ENCODE data around the gene ATOX1.

The ATOX1 gene

GRCh38 chr5:151780348-151780747 is 21.9 kb upstream of the ATOX1 start:
- CTCF ChIA-PET, result interaction anchor here (1.6 kb wide), 1 partner anchor 9 kb away, joined by 6 read pairs; the partner anchor contains the start of gene G3BP1
- POLR2A ChIA-PET, result no interaction called here
- DNase-seq (ENCODE audit: low read depth, low spot score), result no peak
- H3K4me3 ChIP-seq (ENCODE audit: low read depth, low read length), result no peak overlapping the region
- TF ChIP-seq CTCF (IDR thresholded peaks at IDR 0.05; ENCODE audit: insufficient read depth, low read length, missing control alignments), result no peak

DNA sequence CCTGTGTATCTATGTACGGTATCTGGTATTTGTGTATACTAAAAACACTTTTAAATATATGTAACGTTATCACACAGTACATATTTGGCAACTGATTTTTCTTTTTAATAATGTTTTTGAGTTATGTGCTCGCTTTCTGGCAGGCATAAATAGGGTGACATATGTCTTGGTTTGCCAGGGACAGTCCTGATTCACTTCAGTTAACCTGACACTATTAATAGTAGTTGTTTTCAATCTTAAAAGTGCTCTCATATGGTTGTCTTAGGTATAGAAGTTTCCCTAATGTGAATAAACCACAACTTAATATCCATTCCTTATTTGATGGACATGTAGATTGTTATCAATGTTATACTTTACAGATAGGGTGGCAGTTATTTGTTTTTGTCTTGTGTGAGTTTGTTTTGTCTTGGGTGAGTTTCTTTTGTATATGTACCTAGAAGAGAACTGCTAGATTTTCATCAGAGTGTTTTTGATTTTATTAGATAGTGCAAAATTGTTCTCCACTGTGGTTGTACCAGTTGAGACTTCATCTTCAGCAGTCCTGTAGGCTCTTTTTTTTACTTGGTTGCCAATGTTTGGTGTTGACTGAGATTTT is 21.2 kb upstream of the ATOX1 start:
- no peak for DNase-seq (ENCODE audit: low read depth, low spot score)
- ChIA-PET POLR2A (no interaction called here), CTCF (interaction anchor here (1.6 kb wide), 1 partner anchor 8 kb away, joined by 6 read pairs; the partner anchor contains the start of gene G3BP1)
- H3K4me3 ChIP-seq (ENCODE audit: low read depth, low read length), result no peak overlapping the region
- no peak for TF ChIP-seq CTCF (IDR thresholded peaks at IDR 0.05; ENCODE audit: insufficient read depth, low read length, missing control alignments)

GRCh38 chr5:151775025-151775606 is 16.7 kb upstream of the ATOX1 start:
- H3K4me3 ChIP-seq (ENCODE audit: low read depth, low read length), result no peak overlapping the region
- CTCF ChIA-PET, result interaction anchor here (0.9 to 1.8 kb wide), 6 partner anchors 10 to 369 kb away, joined by 3 to 5 read pairs (median 4); no protein-coding TSS in a partner anchor
- POLR2A ChIA-PET, result no interaction called here
- no peak for TF ChIP-seq CTCF (IDR thresholded peaks at IDR 0.05; ENCODE audit: insufficient read depth, low read length, missing control alignments)
- no peak for DNase-seq (ENCODE audit: low read depth, low spot score)

- ChIA-PET POLR2A (interaction anchor here (0.6 to 1.3 kb wide), 2 partner anchors 14 to 115 kb away, joined by 4 read pairs; no protein-coding TSS in a partner anchor), CTCF (interaction anchor here (0.9 to 1.8 kb wide), 6 partner anchors 14 to 370 kb away, joined by 3 to 6 read pairs (median 4); no protein-coding TSS in a partner anchor)
- no peak for TF ChIP-seq CTCF (IDR thresholded peaks at IDR 0.05; ENCODE audit: insufficient read depth, low read length, missing control alignments)
- peak overlapping the region; percentile 87 for H3K4me3 ChIP-seq (ENCODE audit: low read depth, low read length)
- DNase-seq (ENCODE audit: low read depth, low spot score), result no peak
Observed at GRCh38 chr5:151773951-151774350, 15.5 kb upstream of the ATOX1 start.

DNA sequence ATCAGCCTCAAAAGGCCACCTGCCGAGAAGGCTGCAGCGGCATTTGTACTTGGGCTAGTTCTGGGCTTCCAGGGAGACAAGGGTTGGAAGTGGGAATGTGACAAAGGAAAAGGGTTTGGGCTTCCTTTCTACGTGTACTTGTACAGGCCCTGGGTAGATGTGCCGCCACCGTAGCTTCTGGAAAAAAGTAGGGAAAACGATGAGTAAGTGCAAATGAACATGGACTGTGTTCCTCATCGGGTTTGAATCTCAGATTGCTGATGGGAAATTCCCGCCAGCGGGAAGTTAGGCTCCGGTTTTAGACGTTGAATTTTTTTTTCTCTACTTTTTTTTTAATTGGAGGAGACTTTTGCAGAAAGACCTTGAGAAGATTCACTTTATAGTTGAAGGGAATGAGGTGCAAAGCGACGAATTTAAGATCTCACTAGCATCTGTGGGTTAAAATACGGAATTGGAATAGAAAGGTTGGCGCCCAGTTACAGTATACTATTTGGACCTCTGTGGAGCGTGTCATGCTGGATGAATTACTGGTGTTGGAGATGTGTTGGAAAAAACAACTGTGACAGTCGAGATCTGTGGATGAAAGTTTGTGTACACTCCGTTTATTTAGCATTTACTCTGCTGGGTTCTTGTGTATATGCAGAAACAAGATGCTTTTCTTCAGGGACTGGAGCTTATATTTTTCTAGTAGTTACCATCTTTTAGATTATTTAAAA is 14.6 kb upstream of the ATOX1 start:
- CTCF ChIA-PET, result interaction anchor here (0.7 to 1.7 kb wide), 4 partner anchors 17 to 327 kb away, joined by 3 to 6 read pairs (median 3); no protein-coding TSS in a partner anchor
- no peak for DNase-seq (ENCODE audit: low read depth, low spot score)
- POLR2A ChIA-PET, result interaction anchor here (0.6 to 3.1 kb wide), 12 partner anchors 11 to 732 kb away, joined by 3 to 16 read pairs (median 5); partner anchors contain the start of genes SLC36A1 and SPARC
- peak overlapping the region; percentile 87 for H3K4me3 ChIP-seq (ENCODE audit: low read depth, low read length)
- TF ChIP-seq CTCF (IDR thresholded peaks at IDR 0.05; ENCODE audit: insufficient read depth, low read length, missing control alignments), result no peak

Data from AG04449 (cell line).